ENCODE data around the gene CBX4. TPM values are rescaled to one million over a fixed set of nuclear protein-coding genes. Genes with fewer than 3 reads are reported as not detected.

The CBX4 gene
- total and polyA plus RNA-seq, 2 of the 13 experiments (the other 11 are each of a cell fraction or from before 2014, with no cell fraction given): 25.8 to 50.8 TPM

GRCh38 chr17:79818026-79818758, 21.0 kb downstream of the CBX4 start (continued):
- TF ChIP-seq HHEX (CRISPR knock-in tag; IDR thresholded peaks at IDR 0.05) (0 out of 2 replicates have a peak, but pooled peaks have one; percentile 3), DZIP1 (CRISPR knock-in tag; IDR thresholded peaks at IDR 0.05) (no peak), ZNF207 (IDR thresholded peaks at IDR 0.05; ENCODE audit: borderline replicate concordance) (no peak), HDAC1 (CRISPR knock-in tag; IDR thresholded peaks at IDR 0.05) (peak; percentile 69; the same call in 1 of the 2 replicates), RARG (CRISPR knock-in tag; IDR thresholded peaks at IDR 0.05; ENCODE audit: low read depth) (no peak), ZNF709 (CRISPR knock-in tag; IDR thresholded peaks at IDR 0.05) (no peak), ZNF788 (CRISPR knock-in tag; IDR thresholded peaks at IDR 0.05; ENCODE audit: borderline replicate concordance) (no peak; the same call in 1 of the 2 replicates), ZNF256 (CRISPR knock-in tag; conservative IDR thresholded peaks at IDR 0.05) (no peak), GABPB1 (CRISPR knock-in tag; IDR thresholded peaks at IDR 0.05) (peak; percentile 47), ZNF264 (CRISPR knock-in tag; IDR thresholded peaks at IDR 0.05) (0 out of 2 replicates have a peak, but pooled peaks have one; percentile 31), ZNF354B (CRISPR knock-in tag; IDR thresholded peaks at IDR 0.05) (no peak), HMGA1 (CRISPR knock-in tag; conservative IDR thresholded peaks at IDR 0.05) (no peak), KLF15 (CRISPR knock-in tag; IDR thresholded peaks at IDR 0.05; ENCODE audit: borderline replicate concordance) (no peak), TAF1 (CRISPR knock-in tag; IDR thresholded peaks at IDR 0.05) (no peak), ZBTB34 (CRISPR knock-in tag; IDR thresholded peaks at IDR 0.05) (no peak), NKX3-1 (CRISPR knock-in tag; IDR thresholded peaks at IDR 0.05) (no peak), ZNF609 (CRISPR knock-in tag; IDR thresholded peaks at IDR 0.05; ENCODE audit: borderline replicate concordance) (0 out of 2 replicates have a peak, but pooled peaks have one; percentile 24), ZNF747 (CRISPR knock-in tag; IDR thresholded peaks at IDR 0.05; ENCODE audit: borderline replicate concordance) (no peak), HOXD1 (CRISPR knock-in tag; IDR thresholded peaks at IDR 0.05) (no peak), ATAD3A (CRISPR knock-in tag; IDR thresholded peaks at IDR 0.05) (no peak), ATF3 (CRISPR knock-in tag; IDR thresholded peaks at IDR 0.05) (0 out of 2 replicates have a peak, but pooled peaks have one; percentile 22), HMG20A (CRISPR knock-in tag; IDR thresholded peaks at IDR 0.05; ENCODE audit: borderline replicate concordance) (peak; percentile 30; the same call in 1 of the 2 replicates)
